ENCODE data around the gene RDH5.

RDH5 gene

DNA sequence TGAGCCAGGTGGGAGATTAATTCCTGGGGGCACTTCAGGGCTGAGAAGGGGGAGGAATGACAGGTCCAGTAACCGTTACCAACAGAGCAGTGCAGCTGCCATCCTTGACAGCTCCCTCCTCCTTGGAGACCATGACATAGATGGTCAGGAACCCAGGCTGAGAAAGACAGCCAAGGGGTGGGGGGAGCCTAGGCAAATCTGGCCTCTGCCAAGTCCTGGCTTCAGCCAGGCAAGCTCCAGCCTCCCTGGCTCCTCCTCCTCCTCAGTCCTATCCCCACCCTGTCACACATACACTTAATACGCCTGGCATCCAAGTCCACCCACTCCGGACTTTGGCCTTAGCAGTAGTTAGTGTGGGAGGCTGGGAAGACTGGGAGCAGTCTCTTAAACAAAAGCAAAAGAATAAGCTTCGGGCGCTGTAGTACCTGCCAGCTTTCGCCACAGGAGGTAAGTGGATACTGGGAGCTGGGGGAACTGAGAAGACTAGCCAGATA, at the start of gene RDH5:
Gene RDH5, plus strand, starts transcription at position 323 of the 494 bp plus-strand sequence. CDS start 792 bp downstream, outside the sequence.
- DNase-seq, result no peak

- DNase-seq, result no peak
These were observed 48.4 kb upstream of the RDH5 start for GRCh38 chr12:55671746-55672145.

DNA sequence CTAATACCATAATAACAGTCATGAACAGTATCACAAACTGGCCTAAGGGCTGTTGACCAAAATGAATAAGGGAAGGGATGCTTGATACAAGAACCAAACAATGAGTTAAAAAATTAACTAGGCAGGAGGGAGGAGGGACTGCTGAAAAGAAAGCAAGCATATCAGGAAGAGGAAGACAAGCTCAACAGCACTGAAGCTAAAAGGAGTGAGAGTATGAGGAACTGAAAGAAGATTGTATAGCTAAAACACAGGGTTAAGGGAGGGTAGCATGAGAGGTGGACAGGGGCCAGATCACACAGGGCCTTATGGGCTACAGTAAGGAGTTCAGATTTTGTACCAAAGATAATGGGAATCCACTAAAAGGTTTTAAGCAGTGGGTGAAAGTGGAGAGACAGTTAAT, 46.6 kb upstream of the RDH5 start:
- DNase-seq, result no peak

DNA sequence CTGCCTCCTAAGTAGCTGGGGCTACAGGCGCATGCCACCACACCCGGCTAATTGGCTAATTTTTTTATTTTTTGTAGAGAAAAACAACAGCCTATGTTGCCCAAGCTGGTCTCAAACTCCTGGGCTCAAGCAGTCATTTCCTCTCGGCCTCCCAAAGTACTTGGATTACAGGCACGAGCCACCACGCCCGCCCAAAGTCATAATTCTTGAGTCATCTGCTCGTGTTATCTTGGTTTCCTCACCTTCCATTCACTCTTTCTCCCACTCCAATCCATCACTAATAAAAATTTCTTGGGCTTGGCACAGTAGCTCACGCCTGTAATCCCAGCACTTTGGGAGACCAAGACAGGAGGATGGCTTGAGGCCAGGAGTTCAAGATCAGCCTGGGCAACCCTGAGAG, 44.5 kb upstream of the RDH5 start:
- DNase-seq, result no peak

DNA sequence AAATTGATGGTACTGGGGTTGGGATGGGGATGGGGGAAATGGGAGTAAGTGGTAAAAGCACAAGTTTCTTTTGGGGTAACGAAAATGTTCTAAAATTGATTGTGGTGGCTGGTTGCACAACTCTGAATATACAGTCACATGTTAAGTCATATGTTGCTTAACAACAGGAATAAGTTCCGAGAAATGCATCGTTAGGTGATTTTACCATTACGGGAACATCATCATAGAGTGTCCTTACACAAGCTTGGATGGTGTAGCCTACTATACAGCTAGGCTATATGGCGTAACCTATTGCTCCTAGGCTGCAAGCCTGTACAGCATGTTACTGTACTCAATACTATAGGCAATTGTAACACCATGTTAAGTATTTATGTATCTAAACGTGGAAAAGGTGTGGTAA, 43.5 kb upstream of the RDH5 start:
- DNase-seq, result no peak

DNA sequence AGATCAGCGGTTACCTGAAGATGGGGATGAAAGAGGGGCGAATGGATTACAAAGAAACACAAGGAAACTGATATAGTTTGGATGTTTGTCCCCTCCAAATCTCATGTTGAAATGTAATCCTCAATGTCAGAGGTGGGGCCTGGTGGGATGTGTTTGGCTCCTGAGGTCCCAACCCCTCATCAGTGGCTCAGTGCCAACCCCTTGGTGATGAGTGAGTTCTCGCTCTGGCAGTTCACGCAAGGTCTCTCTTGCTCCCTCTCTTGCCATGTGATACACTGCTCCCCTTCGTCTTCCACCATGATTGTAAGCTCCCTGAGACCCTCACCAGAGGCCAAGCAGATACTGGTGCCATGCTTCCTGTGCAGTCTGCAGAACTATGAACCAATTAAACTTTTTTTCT, 40.5 kb upstream of the RDH5 start:
- DNase-seq, result no peak

DNA sequence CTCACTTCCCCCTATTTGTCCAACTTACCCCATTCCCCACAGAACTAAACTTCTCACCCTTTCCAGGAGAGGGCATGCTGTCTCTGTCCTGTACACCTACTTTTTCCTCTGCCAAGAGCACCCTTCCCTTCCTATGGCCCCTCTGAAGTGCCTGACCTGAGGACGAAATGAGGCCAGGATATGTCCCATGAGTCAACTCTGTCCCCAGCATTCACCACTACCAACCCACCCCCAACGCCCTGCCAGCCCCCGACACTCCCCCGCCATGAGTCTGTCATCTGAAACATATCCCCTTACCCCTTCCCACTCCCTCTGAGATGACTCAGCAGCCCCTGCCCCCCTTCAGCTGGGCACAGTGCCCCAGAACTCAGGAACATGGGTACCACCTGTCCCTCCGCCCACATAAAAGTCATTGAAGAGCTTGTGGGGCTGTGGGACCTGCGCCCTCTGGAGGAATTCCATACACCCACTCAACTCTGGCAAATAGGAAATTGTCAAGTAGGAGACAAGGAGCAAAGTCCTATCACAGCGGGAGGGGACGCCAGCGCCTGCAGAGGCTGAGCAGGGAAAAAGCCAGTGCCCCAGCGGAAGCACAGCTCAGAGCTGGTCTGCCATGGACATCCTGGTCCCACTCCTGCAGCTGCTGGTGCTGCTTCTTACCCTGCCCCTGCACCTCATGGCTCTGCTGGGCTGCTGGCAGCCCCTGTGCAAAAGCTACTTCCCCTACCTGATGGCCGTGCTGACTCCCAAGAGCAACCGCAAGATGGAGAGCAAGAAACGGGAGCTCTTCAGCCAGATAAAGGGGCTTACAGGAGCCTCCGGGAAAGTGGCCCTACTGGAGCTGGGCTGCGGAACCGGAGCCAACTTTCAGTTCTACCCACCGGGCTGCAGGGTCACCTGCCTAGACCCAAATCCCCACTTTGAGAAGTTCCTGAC, 38.8 kb upstream of the RDH5 start:
- no peak for DNase-seq

GRCh38 chr12:55682087-55682796, 38.0 kb upstream of the RDH5 start:
- DNase-seq, result no peak

- no peak for DNase-seq
These were observed 36.5 kb upstream of the RDH5 start for GRCh38 chr12:55683676-55684075.

GRCh38 chr12:55684761-55685370, 35.3 kb upstream of the RDH5 start:
- no peak for DNase-seq

GRCh38 chr12:55685671-55686070, 34.5 kb upstream of the RDH5 start:
- DNase-seq, result no peak

- DNase-seq, result no peak
These were observed 33.7 kb upstream of the RDH5 start for GRCh38 chr12:55686366-55687010.

DNA sequence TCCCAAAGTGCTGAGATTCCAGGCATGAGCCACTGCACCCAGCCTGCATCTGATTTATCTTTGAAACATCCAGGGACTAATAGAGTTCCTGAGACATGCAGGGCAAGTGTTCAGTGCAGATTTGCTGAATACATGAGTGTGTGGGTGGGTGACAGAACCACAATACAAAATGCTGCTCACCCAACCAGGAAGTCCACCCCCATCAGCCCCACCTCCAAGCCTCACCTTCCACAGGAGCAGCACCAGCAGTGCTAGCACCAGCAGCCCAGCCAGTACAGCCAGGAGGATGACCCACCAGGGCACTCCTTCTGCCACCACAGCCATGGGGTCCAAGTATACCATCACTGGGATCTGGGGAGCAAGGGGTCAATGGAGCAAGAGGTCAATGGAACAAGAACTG, 32.4 kb upstream of the RDH5 start:
- DNase-seq, result peak in 1 of 2 donors; percentile 34

DNA sequence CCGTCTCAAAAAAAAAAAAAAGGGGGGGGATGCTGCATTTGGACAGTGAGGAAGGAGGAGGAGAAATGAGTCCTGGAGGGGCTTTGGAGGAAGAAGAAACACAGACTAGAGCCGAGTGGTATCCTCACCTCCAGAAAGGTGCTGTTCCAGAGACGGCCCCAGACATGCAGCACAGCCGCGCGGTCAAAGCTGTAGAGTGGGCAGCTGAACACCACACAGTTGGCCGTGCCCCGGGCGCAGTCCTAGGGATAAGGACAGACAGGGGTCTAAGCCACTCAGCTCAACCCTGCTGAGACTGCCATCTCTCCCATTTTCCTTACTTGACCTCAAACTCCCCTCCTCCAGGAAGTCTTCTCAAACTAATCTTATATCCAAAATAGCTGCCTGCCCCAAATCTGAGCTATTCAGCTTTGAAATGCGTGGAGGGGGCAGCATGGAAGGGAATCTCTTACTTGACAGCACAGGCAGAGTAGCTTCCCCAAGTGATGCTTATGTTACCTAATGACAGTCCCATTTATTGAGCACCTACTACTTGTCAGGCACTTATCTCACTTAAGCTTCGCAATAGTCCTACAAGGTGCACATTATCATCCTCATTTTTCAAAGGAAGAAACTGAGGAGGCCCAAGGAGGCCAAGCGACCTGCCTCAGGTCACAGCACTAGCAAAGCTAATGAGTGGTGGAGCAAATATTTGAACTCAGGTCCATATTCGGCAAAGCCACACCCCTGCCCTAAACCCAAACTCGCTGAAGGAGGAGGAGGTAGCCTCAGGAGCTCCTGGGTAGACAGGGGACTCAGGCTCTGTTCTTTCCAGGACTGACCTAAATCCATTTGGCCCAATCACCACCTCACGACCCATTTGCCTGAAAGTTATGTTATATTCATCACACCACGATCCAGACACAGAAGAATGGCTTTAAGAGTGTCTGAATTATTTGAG, 31.2 kb upstream of the RDH5 start:
- DNase-seq, result no peak

GRCh38 chr12:55692631-55693322, 27.4 kb upstream of the RDH5 start:
- no peak for DNase-seq

GRCh38 chr12:55693323-55694187, 26.6 kb upstream of the RDH5 start:
- DNase-seq, result no peak

DNA sequence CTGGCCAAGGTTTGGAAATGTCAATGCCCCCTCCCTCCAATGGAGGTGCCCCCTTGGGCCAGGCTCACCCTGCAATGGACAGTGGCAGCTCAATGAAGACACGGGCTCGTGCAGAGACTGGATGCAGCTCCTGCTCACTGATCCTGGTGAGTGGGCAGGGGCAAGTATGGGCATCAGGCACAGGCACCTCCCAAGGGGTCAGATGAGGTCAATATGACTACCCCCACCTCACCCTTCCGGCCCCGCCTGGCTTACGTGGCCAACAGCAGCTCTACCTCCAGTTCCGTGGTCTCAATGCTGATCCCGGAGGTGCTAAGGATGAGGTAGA, 26.0 kb upstream of the RDH5 start:
- no peak for DNase-seq

- no peak for DNase-seq
These were observed 25.5 kb upstream of the RDH5 start for GRCh38 chr12:55694651-55695050.

- DNase-seq, result no peak
These were observed 24.8 kb upstream of the RDH5 start for GRCh38 chr12:55695349-55695748.

GRCh38 chr12:55696141-55696540, 24.1 kb upstream of the RDH5 start:
- no peak for DNase-seq

All from stimulated activated CD4-positive, alpha-beta T cell treated with anti-CD3 and anti-CD28 coated beads, Interleukin-2, amount 100 ng/mL, for 24 hours (primary cell).